ENCODE results near the gene HOXB6. TPM values are rescaled to one million over a fixed set of nuclear protein-coding genes. Genes with fewer than 3 reads are reported as not detected.

HOXB6 gene
- total RNA-seq, 1 experiment from 2014 or later, result 19.8 TPM

DNA sequence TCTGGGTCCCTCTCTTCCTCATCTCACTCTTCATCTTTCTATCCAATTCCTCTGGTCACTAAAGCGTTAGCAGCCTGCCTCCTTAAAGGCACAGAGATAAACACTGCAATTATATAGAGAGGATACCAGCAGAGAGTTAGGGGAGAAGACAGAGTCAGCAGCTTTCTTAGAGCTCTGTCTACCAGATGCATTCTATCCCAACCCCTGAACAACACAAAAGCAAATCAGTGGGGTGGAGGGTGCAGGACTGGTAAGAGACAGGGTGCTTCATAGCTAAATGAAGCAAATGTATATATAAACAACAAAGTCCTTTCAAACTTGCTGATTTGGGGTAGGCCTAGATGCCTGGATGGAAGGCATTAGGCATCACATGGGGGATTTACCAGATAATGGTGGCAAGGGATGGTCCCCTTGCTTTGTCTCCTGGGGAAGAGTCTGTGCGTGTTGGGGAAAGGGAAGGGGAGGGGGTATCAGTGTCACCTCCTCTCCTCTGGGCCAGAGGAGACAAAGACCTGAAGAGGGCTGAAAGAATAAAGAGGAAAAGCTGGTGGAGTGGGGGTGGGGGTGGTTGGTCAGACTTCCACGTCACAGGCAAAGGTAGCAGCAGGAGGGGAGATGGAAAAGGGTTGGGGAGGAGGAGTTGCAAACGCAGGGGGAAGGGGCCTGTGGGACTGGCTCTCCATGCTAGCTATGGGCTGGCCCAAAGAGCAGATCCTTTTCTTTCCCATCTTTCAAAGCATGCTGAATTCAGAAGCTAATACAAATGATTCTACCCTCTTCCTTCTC, 38.7 kb downstream of the HOXB6 start:
- Histone ChIP-seq H3K27ac (ENCODE audit: low read depth, low read length, poor library complexity, severe bottlenecking) (peak overlapping the region; percentile 87), H3K36me3 (ENCODE audit: insufficient read depth, low read length, poor library complexity, severe bottlenecking) (no peaks in the 10 kb centered on the region), H3K4me3 (ENCODE audit: low read depth, low read length, poor library complexity, severe bottlenecking) (no peak overlapping the region), H3K9me3 (ENCODE audit: low read depth, low read length, poor library complexity, severe bottlenecking) (no peaks in the 10 kb centered on the region), H3K4me1 (ENCODE audit: insufficient read depth, low read length, poor library complexity, severe bottlenecking) (peaks cover 83% of the 10 kb centered on the region), H3K27me3 (replicated peaks; ENCODE audit: insufficient read depth, low read depth, low read length, poor library complexity) (no peaks in the 10 kb centered on the region)
- CTCF ChIA-PET, result no interaction called here
- TF ChIP-seq EZH2 (IDR thresholded peaks at IDR 0.05; ENCODE audit: borderline replicate concordance, low read depth, low read length, poor library complexity, severe bottlenecking), result no peak
- TF ChIP-seq, protein P1, sequence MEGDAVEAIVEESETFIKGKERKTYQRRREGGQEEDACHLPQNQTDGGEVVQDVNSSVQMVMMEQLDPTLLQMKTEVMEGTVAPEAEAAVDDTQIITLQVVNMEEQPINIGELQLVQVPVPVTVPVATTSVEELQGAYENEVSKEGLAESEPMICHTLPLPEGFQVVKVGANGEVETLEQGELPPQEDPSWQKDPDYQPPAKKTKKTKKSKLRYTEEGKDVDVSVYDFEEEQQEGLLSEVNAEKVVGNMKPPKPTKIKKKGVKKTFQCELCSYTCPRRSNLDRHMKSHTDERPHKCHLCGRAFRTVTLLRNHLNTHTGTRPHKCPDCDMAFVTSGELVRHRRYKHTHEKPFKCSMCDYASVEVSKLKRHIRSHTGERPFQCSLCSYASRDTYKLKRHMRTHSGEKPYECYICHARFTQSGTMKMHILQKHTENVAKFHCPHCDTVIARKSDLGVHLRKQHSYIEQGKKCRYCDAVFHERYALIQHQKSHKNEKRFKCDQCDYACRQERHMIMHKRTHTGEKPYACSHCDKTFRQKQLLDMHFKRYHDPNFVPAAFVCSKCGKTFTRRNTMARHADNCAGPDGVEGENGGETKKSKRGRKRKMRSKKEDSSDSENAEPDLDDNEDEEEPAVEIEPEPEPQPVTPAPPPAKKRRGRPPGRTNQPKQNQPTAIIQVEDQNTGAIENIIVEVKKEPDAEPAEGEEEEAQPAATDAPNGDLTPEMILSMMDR (conservative IDR thresholded peaks at IDR 0.05; ENCODE audit: low read depth, low read length), result no peak
- POLR2A ChIA-PET (ENCODE audit: low non-redundant PET), result no interaction called here
- no peak for DNase-seq (ENCODE audit: low spot score)
- no TSS peak for BruUV-seq (replicated peaks)
- intact Hi-C loops (cut with micrococcal nuclease; ENCODE audit: unreplicated experiment), result no loop called here

DNA sequence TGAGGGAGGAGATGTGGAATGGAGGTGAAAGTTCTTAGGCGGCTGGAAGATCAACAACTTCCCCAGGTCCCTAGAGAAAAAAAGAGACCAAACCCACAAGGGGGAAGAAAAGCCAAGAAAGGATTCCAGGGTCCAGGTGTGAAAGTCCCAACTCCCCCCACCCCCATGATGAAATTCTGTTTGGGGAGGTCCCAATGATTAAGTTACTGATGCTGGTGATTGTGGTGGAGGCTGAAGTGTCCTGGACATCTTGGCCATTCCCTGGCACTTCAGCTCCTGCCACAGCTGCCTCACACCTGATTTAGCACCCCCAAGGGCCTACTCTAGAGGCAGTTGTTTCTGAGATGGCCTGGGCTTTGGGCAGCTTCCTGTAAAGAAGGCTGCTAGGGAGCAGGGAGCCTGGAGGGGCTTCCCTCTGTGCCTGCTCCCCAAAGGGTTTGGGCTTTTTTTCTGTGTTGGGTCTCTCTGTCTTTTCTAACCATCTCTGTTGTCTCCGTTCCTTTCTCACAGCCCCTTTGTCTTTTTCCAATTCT, 39.7 kb downstream of the HOXB6 start:
- ChIA-PET CTCF (interaction anchor here (0.6 to 1.5 kb wide), 2 partner anchors 73 to 232 kb away, joined by 4 to 5 read pairs; no protein-coding TSS in a partner anchor), POLR2A (ENCODE audit: low non-redundant PET) (interaction anchor here (0.6 kb wide), 2 partner anchors 163 to 798 kb away, joined by 3 to 8 read pairs; no protein-coding TSS in a partner anchor)
- Histone ChIP-seq H3K4me1 (ENCODE audit: insufficient read depth, low read length, poor library complexity, severe bottlenecking) (peaks cover 85% of the 10 kb centered on the region), H3K27ac (ENCODE audit: low read depth, low read length, poor library complexity, severe bottlenecking) (peak overlapping the region; percentile 87), H3K27me3 (replicated peaks; ENCODE audit: insufficient read depth, low read depth, low read length, poor library complexity) (no peaks in the 10 kb centered on the region), H3K4me3 (ENCODE audit: low read depth, low read length, poor library complexity, severe bottlenecking) (peak overlapping the region; percentile 54), H3K9me3 (ENCODE audit: low read depth, low read length, poor library complexity, severe bottlenecking) (no peaks in the 10 kb centered on the region), H3K36me3 (ENCODE audit: insufficient read depth, low read length, poor library complexity, severe bottlenecking) (no peaks in the 10 kb centered on the region)
- intact Hi-C loops (cut with micrococcal nuclease; ENCODE audit: unreplicated experiment), result no loop called here
- DNase-seq (ENCODE audit: low spot score), result no peak
- no peak for TF ChIP-seq EZH2 (IDR thresholded peaks at IDR 0.05; ENCODE audit: borderline replicate concordance, low read depth, low read length, poor library complexity, severe bottlenecking)
- TF ChIP-seq, protein P1 (conservative IDR thresholded peaks at IDR 0.05; ENCODE audit: low read depth, low read length), result no peak
- BruUV-seq (replicated peaks), result TSS peak; percentile 86

DNA sequence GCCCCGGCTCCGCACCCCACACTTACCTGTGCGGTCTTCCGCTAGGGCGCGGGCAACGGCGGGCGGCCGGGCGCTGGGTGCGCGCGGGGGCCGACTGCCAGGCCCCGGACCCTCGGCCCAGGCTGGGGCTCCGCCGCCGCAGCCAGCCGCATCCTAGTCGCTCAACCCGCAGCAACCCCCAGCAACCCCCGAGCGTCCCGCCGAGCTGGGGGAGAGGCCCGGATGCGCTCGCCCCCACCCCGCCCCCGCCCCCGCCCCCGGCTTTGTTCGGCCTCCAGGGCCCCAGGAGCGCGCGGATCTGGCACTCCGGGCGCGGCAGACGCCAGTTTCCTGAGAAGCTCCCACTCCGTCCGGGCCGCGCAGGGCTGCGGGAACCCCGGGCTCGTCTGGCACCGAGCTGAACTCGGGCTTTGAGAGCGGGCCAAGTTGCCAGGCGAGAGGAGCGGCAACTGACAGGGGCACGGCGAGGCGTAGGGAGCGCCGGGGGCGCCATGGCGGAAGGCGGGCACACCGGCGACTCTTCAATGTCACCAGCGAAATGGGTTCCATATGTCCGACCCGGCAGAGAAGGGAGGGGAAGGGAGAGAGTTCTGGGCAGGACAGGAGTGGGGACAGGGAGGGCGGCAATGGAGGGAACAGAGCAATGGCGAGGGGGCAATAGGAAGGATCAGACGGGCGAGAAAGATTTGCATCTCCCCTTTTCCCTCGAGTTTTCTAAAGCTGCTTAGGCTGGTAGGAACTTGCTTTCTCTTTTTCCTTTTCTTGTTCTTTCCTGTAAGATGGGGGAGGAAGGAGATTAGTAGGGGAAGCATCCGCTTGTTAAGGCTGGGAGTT, 40.4 kb downstream of the HOXB6 start:
- CTCF ChIA-PET, result interaction anchor here (0.6 to 1.5 kb wide), 2 partner anchors 72 to 231 kb away, joined by 4 to 5 read pairs; no protein-coding TSS in a partner anchor
- Histone ChIP-seq H3K27me3 (replicated peaks; ENCODE audit: insufficient read depth, low read depth, low read length, poor library complexity) (no peaks in the 10 kb centered on the region), H3K27ac (ENCODE audit: low read depth, low read length, poor library complexity, severe bottlenecking) (peak overlapping the region; percentile 87), H3K36me3 (ENCODE audit: insufficient read depth, low read length, poor library complexity, severe bottlenecking) (no peaks in the 10 kb centered on the region), H3K9me3 (ENCODE audit: low read depth, low read length, poor library complexity, severe bottlenecking) (no peaks in the 10 kb centered on the region), H3K4me3 (ENCODE audit: low read depth, low read length, poor library complexity, severe bottlenecking) (peak overlapping the region; percentile 54), H3K4me1 (ENCODE audit: insufficient read depth, low read length, poor library complexity, severe bottlenecking) (peaks cover 82% of the 10 kb centered on the region)
- intact Hi-C loops (cut with micrococcal nuclease; ENCODE audit: unreplicated experiment), result no loop called here
- no peak for TF ChIP-seq EZH2 (IDR thresholded peaks at IDR 0.05; ENCODE audit: borderline replicate concordance, low read depth, low read length, poor library complexity, severe bottlenecking)
- TF ChIP-seq, protein P1 (conservative IDR thresholded peaks at IDR 0.05; ENCODE audit: low read depth, low read length), result no peak
- POLR2A ChIA-PET (ENCODE audit: low non-redundant PET), result interaction anchor here (0.6 kb wide), 2 partner anchors 163 to 798 kb away, joined by 3 to 8 read pairs; no protein-coding TSS in a partner anchor
- no TSS peak for BruUV-seq (replicated peaks)
- peak; percentile 76 for DNase-seq (ENCODE audit: low spot score)
